Measurements from ENCODE around the gene EXOSC7. TPM values are rescaled to one million over a fixed set of nuclear protein-coding genes. Genes with fewer than 3 reads are reported as not detected.

The EXOSC7 gene
- total RNA-seq, 2 experiments from 2014 or later: 55.7 to 62.2 TPM

GRCh38 chr3:45032113-45032512, 56.1 kb downstream of the EXOSC7 start:
- Mint-ChIP-seq H3K36me3 (no peaks in the 10 kb centered on the region), H3K27me3 (peaks cover 25% of the 10 kb centered on the region), H3K9me3 (no peaks in the 10 kb centered on the region), H3K27ac (no peak overlapping the region), H3K4me3 (no peak overlapping the region), H3K4me1 (ENCODE audit: low read depth) (peaks cover 18% of the 10 kb centered on the region)
- ChIA-PET POLR2A (no interaction called here), CTCF (interaction anchor here (3.2 kb wide), 1 partner anchor 9 kb away, joined by 12 read pairs; no protein-coding TSS in a partner anchor)
- no peak for DNase-seq
- intact Hi-C loops (cut with micrococcal nuclease): loop anchor here (10.0 kb wide), 1 partner anchor 313 kb away; no protein-coding TSS in a partner anchor

DNA sequence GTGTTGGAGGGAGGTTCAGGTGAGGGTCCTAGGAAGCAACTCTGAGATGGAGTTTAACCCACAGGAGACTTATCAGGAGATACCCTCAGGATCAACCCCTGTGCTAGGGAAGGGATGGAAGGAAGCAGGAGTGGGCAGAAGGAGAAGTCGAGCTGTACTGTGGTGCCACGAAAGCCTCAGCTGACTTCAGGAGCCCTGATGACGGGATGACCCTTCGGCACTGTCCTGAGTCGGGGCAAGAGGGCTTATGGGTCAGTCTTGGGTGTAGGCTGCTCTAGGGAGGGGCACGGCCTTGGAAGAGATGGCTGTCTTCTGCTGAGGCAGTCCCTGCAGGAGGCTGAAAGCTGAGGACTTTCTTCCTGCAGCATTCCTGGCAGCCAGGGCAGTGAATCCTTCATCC, 57.7 kb downstream of the EXOSC7 start:
- H3K27me3 Mint-ChIP-seq: peaks cover 25% of the 10 kb centered on the region
- H3K27ac Mint-ChIP-seq: no peak overlapping the region
- H3K36me3 Mint-ChIP-seq: no peaks in the 10 kb centered on the region
- H3K9me3 Mint-ChIP-seq: no peaks in the 10 kb centered on the region
- ChIA-PET CTCF (interaction anchor here (5.4 to 17.0 kb wide), 2 partner anchors 173 to 476 kb away, joined by 33 to 530 read pairs; no protein-coding TSS in a partner anchor), POLR2A (interaction anchor here (0.6 kb wide), 1 partner anchor 30 kb away, joined by 4 read pairs; no protein-coding TSS in a partner anchor)
- no peak for DNase-seq
- peaks cover 18% of the 10 kb centered on the region for H3K4me1 Mint-ChIP-seq (ENCODE audit: low read depth)
- no peak overlapping the region for H3K4me3 Mint-ChIP-seq
- intact Hi-C loops (cut with micrococcal nuclease): loop anchor here (10.0 kb wide), 1 partner anchor 311 kb away; no protein-coding TSS in a partner anchor

- H3K9me3 Mint-ChIP-seq: no peaks in the 10 kb centered on the region
- CTCF ChIA-PET: interaction anchor here (1.3 to 17.0 kb wide), 5 partner anchors 21 to 501 kb away, joined by 4 to 530 read pairs (median 10); no protein-coding TSS in a partner anchor
- no peak overlapping the region for H3K4me3 Mint-ChIP-seq
- POLR2A ChIA-PET: interaction anchor here (0.5 kb wide), 1 partner anchor 176 kb away, joined by 3 read pairs; no protein-coding TSS in a partner anchor
- H3K27ac Mint-ChIP-seq: no peak overlapping the region
- intact Hi-C loops (cut with micrococcal nuclease): loop anchor here (5.0 to 10.0 kb wide), 2 partner anchors 193 to 310 kb away; partner anchors contain the start of gene TMEM158
- no peaks in the 10 kb centered on the region for H3K36me3 Mint-ChIP-seq
- H3K4me1 Mint-ChIP-seq (ENCODE audit: low read depth): peaks cover 18% of the 10 kb centered on the region
- peaks cover 25% of the 10 kb centered on the region for H3K27me3 Mint-ChIP-seq
- DNase-seq: peak; percentile 62
Observed at GRCh38 chr3:45034612-45035252, 58.7 kb downstream of the EXOSC7 start.

DNA sequence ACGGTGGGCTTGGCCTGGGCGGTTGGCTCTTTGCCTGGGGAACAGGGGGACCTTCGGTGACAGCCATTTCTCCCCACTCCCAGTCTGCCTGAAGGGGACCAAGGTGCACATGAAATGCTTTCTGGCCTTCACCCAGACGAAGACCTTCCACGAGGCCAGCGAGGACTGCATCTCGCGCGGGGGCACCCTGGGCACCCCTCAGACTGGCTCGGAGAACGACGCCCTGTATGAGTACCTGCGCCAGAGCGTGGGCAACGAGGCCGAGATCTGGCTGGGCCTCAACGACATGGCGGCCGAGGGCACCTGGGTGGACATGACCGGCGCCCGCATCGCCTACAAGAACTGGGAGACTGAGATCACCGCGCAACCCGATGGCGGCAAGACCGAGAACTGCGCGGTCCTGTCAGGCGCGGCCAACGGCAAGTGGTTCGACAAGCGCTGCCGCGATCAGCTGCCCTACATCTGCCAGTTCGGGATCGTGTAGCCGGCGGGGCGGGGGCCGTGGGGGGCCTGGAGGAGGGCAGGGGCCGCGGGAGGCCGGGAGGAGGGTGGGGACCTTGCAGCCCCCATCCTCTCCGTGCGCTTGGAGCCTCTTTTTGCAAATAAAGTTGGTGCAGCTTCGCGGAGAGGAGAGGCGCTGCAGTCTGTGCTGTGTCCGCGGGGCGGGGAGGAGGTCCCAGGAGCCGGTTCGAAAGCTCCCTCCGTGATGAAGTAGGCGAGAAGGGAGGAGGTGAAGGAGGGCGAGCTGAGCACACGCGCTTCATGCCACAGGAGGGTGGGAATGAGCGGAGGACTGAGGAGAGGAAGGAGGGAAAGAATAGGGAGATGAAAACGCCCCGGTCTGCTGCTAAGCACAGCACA, 59.6 kb downstream of the EXOSC7 start:
- Mint-ChIP-seq H3K4me3 (peak overlapping the region; percentile 45), H3K4me1 (ENCODE audit: low read depth) (peaks cover 23% of the 10 kb centered on the region), H3K27me3 (peaks cover 25% of the 10 kb centered on the region), H3K9me3 (no peaks in the 10 kb centered on the region), H3K36me3 (no peaks in the 10 kb centered on the region), H3K27ac (no peak overlapping the region)
- intact Hi-C loops (cut with micrococcal nuclease): loop anchor here (2.0 to 10.0 kb wide), 4 partner anchors 192 to 621 kb away; partner anchors contain the start of gene TMEM158
- ChIA-PET CTCF (interaction anchor here (0.9 to 17.0 kb wide), 14 partner anchors 14 to 624 kb away, joined by 3 to 530 read pairs (median 6); no protein-coding TSS in a partner anchor), POLR2A (interaction anchor here (0.5 kb wide), 1 partner anchor 175 kb away, joined by 3 read pairs; no protein-coding TSS in a partner anchor)
- DNase-seq: peak; percentile 19

GRCh38 chr3:45037720-45038455, 61.8 kb downstream of the EXOSC7 start:
- peak; percentile 95 for DNase-seq
- Mint-ChIP-seq H3K9me3 (no peaks in the 10 kb centered on the region), H3K27me3 (peaks cover 28% of the 10 kb centered on the region), H3K36me3 (no peaks in the 10 kb centered on the region), H3K4me1 (ENCODE audit: low read depth) (peaks cover 34% of the 10 kb centered on the region), H3K27ac (no peak overlapping the region), H3K4me3 (no peak overlapping the region)
- intact Hi-C loops (cut with micrococcal nuclease): loop anchor here (1.0 to 10.0 kb wide), 5 partner anchors 129 to 619 kb away; partner anchors contain the start of gene TMEM158
- CTCF ChIA-PET: interaction anchor here (0.6 to 17.0 kb wide), 25 partner anchors 9 to 656 kb away, joined by 3 to 530 read pairs (median 4); no protein-coding TSS in a partner anchor
- POLR2A ChIA-PET: interaction anchor here (0.6 kb wide), 1 partner anchor 188 kb away, joined by 3 read pairs; the partner anchor contains the start of gene TMEM158

GRCh38 chr3:45041666-45042065, 65.6 kb downstream of the EXOSC7 start:
- Mint-ChIP-seq H3K4me1 (ENCODE audit: low read depth) (peaks cover 16% of the 10 kb centered on the region), H3K27ac (no peak overlapping the region), H3K36me3 (no peaks in the 10 kb centered on the region), H3K9me3 (no peaks in the 10 kb centered on the region), H3K4me3 (no peak overlapping the region), H3K27me3 (peaks cover 10% of the 10 kb centered on the region)
- no peak for DNase-seq
- intact Hi-C loops (cut with micrococcal nuclease): loop anchor here (2.0 kb wide), 3 partner anchors 63 to 467 kb away; no protein-coding TSS in a partner anchor
- ChIA-PET POLR2A (no interaction called here), CTCF (interaction anchor here (0.6 to 17.0 kb wide), 31 partner anchors 9 to 620 kb away, joined by 3 to 530 read pairs (median 6); no protein-coding TSS in a partner anchor)

- H3K9me3 Mint-ChIP-seq: no peaks in the 10 kb centered on the region
- no peak overlapping the region for H3K4me3 Mint-ChIP-seq
- no peak overlapping the region for H3K27ac Mint-ChIP-seq
- POLR2A ChIA-PET: no interaction called here
- CTCF ChIA-PET: interaction anchor here (0.6 to 17.0 kb wide), 19 partner anchors 8 to 619 kb away, joined by 3 to 530 read pairs (median 5); no protein-coding TSS in a partner anchor
- no peaks in the 10 kb centered on the region for H3K36me3 Mint-ChIP-seq
- DNase-seq: no peak
- peaks cover 16% of the 10 kb centered on the region for H3K4me1 Mint-ChIP-seq (ENCODE audit: low read depth)
- intact Hi-C loops (cut with micrococcal nuclease): no loop called here
- H3K27me3 Mint-ChIP-seq: peaks cover 6% of the 10 kb centered on the region
Observed at GRCh38 chr3:45042162-45042561, 66.1 kb downstream of the EXOSC7 start.

- Mint-ChIP-seq H3K27me3 (peaks cover 10% of the 10 kb centered on the region), H3K4me1 (ENCODE audit: low read depth) (peaks cover 16% of the 10 kb centered on the region), H3K36me3 (no peaks in the 10 kb centered on the region), H3K4me3 (no peak overlapping the region), H3K27ac (no peak overlapping the region), H3K9me3 (no peaks in the 10 kb centered on the region)
- no peak for DNase-seq
- intact Hi-C loops (cut with micrococcal nuclease): no loop called here
- CTCF ChIA-PET: interaction anchor here (3.0 to 17.0 kb wide), 3 partner anchors 12 to 503 kb away, joined by 17 to 530 read pairs (median 22); no protein-coding TSS in a partner anchor
- POLR2A ChIA-PET: no interaction called here
Observed at GRCh38 chr3:45043728-45044299, 67.8 kb downstream of the EXOSC7 start.

DNA sequence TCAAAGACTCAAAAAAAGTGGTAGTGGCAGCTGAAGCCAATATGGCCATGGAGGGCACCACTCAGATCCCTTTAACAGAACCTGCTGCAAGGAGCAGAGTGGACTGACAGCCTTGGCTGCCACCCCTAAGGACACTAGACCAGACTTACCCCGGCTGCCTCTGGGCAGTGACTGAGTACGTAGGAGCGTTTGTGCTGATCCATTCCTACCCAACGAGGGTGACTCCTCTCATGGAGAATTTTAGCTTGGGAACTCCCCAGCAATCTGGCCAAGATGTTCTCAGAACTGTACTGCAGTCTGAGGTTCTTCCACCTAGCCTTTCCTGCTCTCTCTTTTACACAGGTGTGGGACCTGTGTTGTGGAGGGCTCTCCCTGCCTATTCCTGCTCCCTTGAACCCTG, 72.2 kb downstream of the EXOSC7 start:
- no peaks in the 10 kb centered on the region for H3K9me3 Mint-ChIP-seq

GRCh38 chr3:45049807-45050206, 73.8 kb downstream of the EXOSC7 start:
- Mint-ChIP-seq H3K4me1 (ENCODE audit: low read depth) (peaks cover 11% of the 10 kb centered on the region), H3K36me3 (no peaks in the 10 kb centered on the region), H3K9me3 (no peaks in the 10 kb centered on the region), H3K27me3 (peaks cover 13% of the 10 kb centered on the region), H3K4me3 (no peak overlapping the region), H3K27ac (no peak overlapping the region)
- ChIA-PET POLR2A (no interaction called here), CTCF (interaction anchor here (1.2 to 17.0 kb wide), 4 partner anchors 8 to 157 kb away, joined by 3 to 530 read pairs (median 6); no protein-coding TSS in a partner anchor)
- intact Hi-C loops (cut with micrococcal nuclease): no loop called here
- DNase-seq: no peak

More for the DNA sequence above, 72.2 kb downstream of the EXOSC7 start:
- intact Hi-C loops (cut with micrococcal nuclease): no loop called here
- no peaks in the 10 kb centered on the region for H3K4me1 Mint-ChIP-seq (ENCODE audit: low read depth)
- H3K36me3 Mint-ChIP-seq: no peaks in the 10 kb centered on the region
- CTCF ChIA-PET: interaction anchor here (1.5 to 17.0 kb wide), 2 partner anchors 8 to 159 kb away, joined by 7 to 530 read pairs; no protein-coding TSS in a partner anchor
- no peak for DNase-seq
- H3K4me3 Mint-ChIP-seq: no peak overlapping the region
- peaks cover 13% of the 10 kb centered on the region for H3K27me3 Mint-ChIP-seq
- no peak overlapping the region for H3K27ac Mint-ChIP-seq
- POLR2A ChIA-PET: no interaction called here

GRCh38 chr3:45051685-45052084, 75.6 kb downstream of the EXOSC7 start:
- intact Hi-C loops (cut with micrococcal nuclease): no loop called here
- peaks cover 11% of the 10 kb centered on the region for H3K27me3 Mint-ChIP-seq
- no peak overlapping the region for H3K27ac Mint-ChIP-seq
- POLR2A ChIA-PET: no interaction called here
- peaks cover 11% of the 10 kb centered on the region for H3K4me1 Mint-ChIP-seq (ENCODE audit: low read depth)
- no peaks in the 10 kb centered on the region for H3K9me3 Mint-ChIP-seq
- H3K36me3 Mint-ChIP-seq: no peaks in the 10 kb centered on the region
- no peak overlapping the region for H3K4me3 Mint-ChIP-seq
- DNase-seq: no peak
- CTCF ChIA-PET: interaction anchor here (1.9 to 2.1 kb wide), 2 partner anchors 10 to 11 kb away, joined by 5 to 6 read pairs; no protein-coding TSS in a partner anchor

All from activated CD4-positive, alpha-beta memory T cell treated with anti-CD3 and anti-CD28 coated beads for 36 hours (primary cell).